DMS79 (cell line): ENCODE results near the gene GALNT10.

Experiments
- DNase-seq: peaks from one replicate; lab custom pipeline; 2025; lab: John Stamatoyannopoulos, UW

The GALNT10 gene

DNA sequence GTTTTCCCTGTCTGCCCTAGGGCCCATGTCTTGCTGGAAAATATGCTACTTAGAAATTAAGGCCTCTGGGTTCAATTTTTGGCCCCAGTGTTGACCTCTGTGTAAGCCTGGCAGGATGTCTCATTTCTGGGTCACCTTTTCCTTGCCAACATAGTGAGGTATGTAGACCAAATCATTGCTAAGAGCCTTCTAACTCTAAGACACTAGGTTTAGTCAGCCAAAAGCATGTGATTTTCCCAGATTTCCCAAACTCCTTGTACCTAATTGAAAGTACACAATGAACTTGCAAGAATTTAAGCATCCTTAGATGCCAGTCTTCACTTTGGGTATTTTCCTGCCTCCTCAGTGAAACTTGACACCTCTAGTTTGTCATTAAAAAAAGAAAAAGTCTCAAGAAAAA lies 77.0 kb downstream of the GALNT10 start:
- DNase-seq = no peak

DNA sequence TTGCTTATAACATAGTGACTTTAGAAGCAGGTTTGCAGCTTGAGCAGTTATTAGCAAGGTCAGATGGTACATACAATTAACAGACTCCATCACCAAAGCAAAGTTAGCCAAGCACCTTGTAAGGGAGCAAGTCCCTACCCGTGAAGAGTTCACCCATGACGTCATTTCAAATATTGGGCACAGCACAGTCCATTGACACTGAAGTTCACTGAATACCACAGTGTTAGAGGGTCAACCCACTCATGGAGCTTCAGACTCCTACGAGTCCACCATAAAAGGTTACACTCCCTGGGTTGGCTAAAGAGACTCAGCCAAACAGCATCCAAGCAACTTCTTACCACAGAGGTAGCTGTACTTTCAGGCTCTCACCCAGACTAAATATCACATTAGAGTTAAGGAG lies 77.5 kb downstream of the GALNT10 start:
- no peak for DNase-seq

DNA sequence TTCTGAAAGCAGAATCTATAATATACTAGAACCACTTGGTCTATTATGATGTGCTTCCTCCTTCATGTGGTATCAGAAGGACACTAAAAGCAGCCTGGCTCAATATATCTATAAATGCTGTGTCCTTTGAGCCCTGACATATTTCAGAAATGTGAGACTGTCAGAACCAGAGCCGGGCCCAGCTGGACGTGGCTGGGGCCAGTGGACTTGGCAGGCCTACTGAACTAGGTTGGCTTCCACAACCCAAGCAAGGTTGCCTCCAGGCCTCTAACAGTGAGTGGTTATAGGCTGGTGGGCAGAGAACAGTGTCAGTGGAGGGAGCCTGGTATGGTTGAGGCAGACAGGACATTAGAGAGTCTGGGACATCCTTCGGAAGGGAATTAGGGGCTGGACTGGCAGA lies 78.9 kb downstream of the GALNT10 start:
- DNase-seq = no peak

DNA sequence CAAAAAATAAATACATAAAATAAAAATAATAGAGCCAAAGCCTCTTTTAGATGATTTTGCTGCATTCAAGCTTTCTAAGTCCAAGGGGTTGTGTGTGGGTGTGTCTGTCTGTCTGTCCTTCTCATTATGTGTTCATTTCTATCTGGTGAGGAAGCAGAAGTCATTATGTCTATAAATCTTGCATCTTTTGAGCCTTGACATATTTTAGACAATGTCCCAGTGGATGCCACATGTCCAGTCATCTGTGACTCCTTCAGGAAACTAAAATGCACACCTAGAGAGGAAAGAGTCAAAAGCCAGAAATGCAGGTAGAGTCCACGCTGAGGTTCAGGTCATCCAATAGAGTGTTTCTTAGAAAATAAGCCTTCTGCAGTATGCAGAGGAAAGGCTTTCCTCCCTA lies 80.9 kb downstream of the GALNT10 start:
- DNase-seq = no peak

DNA sequence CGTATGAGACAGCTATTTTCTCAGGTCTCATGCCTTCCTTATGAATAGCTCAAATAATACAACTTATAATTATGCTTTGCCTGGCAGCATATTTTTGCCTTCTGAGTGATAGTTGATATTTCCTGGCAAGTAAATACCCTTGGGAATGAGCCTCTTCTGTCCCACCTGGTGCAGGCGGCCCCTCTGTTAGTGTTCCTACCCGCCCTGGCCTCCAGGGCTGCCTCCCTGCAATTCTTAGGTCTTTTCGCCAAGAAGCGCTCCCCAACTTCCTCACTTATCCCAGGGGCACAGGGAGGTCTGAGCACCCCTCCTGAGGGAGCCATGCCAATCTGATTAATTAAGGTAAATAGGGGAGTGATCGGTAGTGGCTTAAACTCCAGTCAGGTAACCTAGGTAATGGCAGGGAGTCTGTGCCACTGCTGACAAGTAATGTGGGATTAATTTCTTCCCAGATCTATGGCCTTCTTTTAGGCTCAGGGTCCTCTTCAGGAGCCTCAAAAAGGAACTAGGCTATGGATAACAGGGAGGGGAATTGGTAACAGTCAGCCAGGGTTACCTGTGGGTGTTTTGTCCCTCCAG lies 81.5 kb downstream of the GALNT10 start:
- no peak for DNase-seq

DNA sequence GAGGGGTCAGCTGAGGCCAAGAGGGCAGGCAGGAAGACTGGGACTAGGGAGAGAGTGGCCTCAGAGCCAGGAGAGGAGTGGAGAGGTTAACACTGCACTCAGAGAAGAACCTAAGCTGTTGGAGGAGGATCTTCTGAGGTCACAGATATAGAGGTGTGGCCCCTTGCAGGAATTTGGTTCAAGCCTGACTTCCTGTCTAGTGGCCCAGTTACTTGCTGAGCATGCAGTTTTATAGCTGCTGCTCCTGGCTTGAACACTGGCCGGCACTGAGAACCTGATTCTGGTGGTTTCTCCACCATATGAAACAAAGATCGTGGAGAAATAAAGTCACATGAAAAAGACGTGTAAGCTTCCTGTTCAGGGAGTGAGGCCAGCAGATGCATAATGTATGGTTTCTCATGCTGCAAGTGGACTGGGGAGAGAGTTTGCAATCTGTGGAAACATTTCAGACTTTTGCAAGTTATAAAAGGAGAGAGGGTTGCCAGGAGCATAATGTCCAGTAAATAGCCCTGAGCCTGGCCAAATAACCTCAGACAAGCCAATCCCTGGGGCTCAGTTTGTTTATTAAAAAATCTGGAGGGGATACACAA lies 82.6 kb downstream of the GALNT10 start:
- DNase-seq = no peak

DNA sequence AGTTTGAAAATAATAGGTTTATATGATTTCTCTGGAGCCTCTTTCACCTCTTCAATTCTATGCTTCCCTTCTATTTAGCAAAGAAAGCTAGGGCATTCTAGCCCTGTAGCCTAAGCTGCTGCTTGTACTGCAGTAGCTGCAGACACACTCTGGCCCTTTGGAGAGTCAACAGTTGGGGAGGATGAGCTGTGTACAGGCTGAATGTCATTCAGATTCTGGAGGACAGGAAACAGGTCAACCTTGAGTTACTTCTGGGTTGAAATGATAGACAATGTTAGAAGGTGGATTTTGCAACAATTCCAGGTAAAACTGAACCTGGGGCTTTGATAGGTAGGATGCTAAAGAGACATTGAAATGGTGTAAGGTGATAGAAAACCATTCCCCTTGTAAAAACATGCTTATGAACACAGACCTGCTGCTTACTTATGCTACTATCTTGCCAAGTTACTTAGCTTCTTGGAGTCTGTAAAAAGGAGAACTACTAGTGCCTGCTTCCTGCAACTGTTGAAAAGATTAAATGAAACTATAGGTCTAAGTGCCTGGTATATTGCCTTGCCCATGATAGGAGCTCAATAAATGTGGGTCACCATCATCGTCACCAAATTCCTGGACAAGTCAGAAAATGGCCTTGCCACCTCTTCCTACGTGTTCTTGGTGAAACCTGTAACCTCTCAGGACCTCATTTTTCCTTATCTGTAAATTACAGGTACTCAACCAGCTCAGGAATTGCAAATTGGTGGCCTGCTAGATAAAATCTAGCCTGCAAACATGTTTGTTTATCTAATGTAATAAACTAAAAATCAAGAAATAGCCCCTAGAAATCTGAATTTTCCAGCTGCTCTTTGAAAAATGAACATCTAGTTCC lies 83.7 kb downstream of the GALNT10 start:
- no peak for DNase-seq

DNA sequence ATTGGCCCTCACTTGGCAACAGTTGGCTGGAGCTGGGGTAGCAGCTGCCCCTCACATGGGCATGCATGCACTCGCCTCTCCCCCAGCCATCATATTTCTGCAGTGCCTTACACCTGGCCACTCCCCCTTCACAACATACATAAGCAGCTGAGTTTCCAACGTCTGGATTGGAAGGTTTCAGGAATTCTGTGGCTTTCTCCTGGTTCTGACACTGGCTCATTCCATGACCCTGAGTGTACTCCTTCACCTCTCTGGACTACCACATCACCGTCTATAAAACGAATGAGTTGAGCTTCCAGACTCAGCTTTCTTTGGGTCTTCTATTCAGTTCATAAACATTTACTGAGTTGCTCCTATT lies 84.3 kb downstream of the GALNT10 start:
- no peak for DNase-seq

DNA sequence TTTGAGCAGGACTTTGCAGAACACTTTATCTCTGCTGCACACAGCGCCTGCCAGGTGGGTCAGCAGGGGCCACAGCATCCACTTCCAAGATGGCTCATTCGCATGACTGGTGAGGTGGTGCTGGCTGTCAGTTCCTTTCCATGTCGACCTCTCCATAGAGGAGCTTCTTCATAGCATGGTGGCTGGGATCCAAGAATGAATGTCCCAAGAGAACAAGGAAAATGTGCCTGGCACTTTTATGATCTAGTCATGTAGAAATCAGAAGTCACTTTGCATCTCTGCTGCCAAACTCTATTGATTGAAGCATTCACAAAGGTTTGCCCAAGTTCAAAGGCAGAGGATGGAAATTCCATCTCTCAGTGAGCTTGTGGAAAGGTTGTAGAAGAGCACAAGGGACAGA lies 85.0 kb downstream of the GALNT10 start:
- no peak for DNase-seq

DNA sequence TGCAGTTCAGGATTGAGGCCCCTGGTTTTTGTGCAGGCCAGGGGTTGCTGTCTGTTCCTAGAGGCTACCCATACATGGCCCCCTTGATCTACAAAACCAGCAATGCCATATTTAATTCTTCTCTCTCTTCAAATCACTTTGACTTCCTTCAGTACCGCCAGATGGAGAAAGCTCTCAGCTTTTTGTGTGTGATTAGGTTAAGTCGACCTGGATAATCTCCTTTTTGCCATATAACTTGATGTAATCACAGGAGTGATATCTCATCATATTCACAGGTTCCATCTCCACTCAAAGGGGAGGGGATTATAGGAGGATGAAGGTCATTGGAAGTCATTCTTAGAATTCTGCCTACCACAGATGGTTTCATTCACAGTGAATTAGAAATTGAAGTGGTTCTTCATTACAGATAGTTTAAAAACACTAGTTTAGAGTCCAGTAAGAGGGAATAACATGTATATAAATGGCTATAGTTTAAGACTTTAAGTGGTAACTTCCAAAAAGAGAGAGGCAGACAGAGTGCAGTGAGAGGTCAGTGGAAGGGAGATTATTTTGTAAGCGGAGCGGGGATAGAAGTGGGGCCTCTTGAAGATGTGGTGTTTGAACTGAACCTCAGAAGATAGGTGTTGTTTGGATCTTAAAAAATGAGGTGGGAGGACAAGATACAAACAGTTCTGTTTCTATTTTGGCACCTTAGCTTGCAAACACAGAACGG lies 85.9 kb downstream of the GALNT10 start:
- DNase-seq = no peak

DNA sequence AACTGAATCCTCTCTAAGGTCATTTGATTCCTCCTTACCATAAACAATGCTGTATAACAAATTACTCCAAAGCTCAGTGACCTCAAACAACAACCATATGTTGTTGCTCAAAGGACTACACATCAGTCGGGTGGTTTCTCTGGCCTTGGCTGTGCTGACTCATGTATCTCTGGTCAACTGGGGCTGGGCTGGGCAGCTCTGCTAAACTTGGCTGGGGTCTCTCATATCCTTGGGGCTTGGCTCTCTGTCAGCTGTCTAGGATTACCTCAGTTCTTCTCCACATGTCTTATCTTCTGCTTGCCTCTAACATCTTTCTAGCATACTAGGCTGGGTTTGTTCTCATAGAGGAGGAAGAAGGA lies 86.4 kb downstream of the GALNT10 start:
- DNase-seq = no peak

DNA sequence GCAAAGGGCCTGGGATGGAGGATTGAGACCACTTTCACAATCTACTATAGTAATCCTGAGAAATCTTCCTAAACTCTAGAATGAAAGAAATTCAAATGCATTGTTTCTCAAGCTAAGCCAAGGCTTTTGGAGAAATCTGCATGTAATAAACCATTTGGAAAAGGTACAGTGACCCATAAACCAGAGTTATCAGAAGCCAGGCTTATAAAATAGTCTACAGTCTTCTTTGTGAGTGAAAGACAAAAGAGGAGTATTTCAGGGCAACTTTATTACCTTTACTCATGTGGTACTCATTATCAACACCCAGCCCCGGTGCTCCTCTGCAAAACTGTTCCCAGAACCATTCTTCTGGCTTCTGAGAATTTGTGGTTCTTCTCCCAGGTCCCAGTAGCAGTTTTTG lies 87.0 kb downstream of the GALNT10 start:
- DNase-seq = no peak

DNA sequence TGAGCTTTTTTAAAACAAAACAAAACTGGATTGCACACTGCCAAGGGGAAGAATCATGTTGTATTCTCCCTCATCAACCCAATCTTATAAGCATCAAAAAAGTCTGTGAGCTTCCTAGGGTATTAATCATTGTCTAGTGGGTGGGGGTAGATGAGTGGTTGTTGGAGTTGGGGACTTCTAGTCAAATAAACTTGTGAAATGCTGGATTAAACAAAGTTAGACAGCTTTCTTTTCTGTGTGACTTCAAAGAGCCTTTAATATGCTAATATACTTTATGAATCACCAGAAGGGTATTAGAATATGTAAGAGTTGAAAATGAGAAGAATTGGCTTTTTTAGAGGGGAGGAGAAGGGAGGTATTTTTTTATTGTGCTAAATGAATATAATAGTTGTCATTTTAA lies 87.7 kb downstream of the GALNT10 start:
- DNase-seq = no peak

DNA sequence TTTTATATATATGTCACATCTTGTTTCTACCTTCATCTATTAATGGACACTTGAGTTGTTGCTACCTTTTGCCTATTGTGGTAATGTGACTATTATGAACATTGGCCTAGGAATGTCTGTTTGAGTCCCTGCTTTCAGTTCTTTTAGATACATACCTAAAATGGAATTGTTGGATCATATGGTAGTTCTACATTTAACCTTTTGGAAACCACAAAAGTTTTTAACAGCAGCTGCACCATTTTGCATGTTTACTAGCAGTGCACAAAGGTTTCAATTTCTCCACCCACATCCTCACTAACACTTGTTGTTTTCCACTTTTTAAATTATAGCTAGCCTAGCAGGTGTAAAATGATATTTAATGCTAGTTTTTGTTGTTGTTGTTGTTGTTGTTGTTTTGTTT lies 88.4 kb downstream of the GALNT10 start:
- DNase-seq = no peak

DNA sequence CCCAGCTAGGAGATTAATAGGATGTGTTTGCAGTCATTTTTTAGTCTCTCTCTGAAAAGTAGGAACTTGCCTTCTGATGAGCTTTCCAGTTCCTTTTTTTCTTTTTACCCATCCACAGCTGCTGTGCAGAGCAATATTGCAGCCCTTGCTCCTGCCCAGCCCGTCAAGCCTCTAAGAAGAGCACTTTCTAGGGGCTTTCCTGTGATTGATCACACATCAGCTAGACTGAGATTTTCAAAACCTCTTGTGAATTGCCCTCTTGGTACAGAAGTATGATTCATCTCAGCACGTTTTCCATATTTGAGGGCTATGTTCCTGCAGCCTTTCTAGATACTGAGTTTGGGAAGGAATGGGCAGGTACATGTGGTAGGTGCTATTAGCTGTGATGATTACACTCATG lies 93.9 kb downstream of the GALNT10 start:
- DNase-seq = no peak

DNA sequence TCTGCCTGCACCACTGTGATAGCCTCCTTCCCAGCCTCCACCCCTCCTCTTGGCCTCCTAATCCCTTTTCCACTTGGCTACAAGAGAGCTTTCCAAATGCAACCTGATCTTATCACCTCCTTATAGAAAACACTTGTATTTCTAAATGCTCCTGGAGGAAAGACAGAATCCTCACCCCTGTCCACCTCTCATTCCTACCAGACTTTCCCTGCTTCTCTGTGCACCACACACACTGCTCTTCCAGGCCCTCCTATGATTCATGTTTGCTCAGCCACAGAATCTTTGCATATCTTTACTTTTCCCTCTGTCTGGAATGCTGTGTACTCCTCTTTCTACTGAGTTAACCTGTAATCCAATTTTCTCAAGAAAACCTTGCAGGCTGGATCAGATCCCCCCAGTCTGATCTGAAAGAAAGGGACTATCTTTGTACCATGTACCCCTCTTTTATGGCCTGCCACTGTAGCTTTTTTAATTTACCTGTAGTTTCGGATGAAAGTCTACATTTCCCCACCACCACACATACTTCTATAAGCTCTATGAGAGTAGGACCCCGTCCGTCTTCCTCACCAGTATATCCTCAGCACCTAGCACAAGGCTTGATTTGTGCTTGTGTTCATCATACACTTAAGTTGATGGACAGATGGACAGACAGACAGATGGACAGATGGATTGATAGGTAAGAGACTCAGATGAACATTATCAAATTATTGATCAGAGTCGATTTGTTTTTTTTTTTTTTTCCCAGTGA lies 95.3 kb downstream of the GALNT10 start:
- no peak for DNase-seq

DNA sequence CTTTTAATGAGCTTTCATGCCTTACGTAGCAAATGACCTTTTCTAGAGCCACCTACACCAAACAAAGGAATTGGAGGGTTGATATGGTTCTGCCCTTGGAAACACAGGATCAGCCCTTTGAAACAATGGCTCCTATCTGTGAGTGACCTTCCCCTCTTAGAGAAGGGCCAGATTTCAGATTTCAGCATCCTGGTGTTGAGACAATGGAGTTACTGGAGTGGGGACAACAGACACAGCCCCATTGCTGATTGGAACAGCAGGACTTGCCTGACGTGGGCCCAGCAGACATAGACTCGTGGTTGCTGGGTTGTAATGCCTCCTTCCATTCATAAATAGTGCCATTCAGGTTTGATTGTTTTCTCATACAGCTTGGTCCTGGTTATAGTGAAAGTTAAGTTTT lies 96.0 kb downstream of the GALNT10 start:
- no peak for DNase-seq

DNA sequence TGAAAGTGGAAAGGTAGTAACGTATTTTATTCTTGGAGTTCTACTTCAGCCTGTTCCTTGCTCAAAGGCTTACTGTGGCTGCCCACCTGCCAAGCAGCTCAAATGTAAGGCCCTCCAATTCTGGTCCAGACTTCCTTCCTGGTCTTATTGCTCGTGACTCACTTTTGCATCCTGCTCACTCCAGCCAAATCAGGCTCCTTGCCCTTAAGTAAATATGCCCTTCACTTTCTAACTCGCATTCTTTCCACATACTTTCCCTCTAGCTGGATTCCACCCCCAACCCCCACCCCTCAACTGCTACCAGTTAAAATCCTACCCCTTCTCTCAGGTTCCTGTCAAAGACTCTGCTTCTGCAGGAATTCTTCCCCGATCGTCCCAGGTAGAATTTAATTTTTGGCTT lies 96.6 kb downstream of the GALNT10 start:
- no peak for DNase-seq

DNA sequence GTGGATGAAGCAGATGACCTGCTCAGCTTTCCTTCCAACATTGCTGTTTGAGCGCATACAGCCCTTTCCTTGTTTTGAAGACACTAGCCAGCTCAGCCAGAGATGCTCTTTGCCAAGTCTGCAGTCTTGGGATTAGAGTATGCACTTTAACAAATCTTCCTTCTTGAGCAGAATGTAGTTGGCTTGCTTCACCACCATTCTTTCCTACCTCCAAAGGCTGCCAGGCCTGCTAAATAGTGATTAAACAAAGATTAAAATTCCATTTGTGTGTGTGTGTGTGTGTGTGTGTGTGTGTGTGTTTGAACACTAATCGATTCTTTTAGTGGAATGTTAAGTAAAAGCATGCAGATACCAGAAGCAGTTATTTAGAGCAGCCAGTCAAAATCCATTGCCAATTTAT lies 97.6 kb downstream of the GALNT10 start:
- no peak for DNase-seq

DNA sequence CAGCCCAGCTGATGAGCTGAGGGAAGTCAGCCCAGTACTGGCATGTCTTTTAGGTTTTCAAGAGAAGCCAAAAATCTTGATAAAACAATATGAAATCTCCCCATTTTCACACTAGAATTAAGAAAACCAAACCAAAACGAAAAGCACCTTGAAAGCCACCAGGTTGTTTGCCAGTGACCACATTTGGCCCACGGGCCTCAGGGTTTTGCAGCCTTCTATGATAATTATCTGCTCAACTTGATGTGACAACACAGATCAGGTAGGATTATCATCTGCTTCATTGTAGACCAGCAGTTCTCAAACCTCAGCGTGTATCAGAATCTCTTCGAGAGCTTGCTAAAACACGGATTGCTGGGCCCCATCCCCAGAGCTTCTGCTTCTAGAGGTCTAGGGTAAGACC lies 101.4 kb downstream of the GALNT10 start:
- DNase-seq = no peak

DNA sequence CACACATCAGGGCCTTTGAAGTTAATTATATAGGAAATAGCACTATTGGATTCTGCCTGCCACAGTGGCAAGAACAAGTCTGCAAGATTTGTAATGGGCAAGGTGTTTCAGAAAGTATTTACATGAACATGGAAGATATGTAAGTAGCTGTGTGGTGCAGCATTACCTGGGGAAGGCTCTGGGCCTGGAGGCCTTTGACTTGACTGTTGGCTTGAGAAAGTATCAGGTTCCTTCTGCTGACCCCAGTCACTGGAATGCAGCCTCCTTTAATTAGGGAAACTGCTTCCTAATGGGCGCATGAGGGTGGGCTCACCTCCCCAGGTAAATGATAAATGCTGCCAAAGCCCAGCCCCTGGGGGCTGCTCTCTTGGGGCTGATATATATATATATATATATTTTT lies 102.7 kb downstream of the GALNT10 start:
- no peak for DNase-seq

DNA sequence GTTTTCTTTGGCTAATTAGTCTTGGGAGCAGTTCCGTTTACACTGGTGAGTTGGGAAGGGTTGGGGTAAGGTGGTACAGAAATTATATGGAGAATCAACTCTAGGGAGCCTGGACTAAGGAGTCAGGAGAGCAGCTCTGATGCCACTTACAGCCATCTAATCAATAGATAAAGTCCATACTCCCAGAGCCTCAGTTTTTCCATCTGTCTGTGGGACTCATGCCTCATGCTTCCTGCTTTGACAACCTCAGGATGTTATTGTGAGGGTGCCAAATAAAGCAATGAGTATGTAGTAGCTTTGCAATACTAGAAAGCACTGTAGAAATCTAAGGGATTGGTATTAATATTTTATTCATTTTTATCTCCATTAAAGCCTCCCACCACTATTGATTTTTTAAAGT lies 105.0 kb downstream of the GALNT10 start:
- no peak for DNase-seq
